DMS153 treated with DMSO at 0.1 percent for 48 hours (cell line): ENCODE data around the gene HTT-AS.

Experiments used
- DNase-seq: peaks from one replicate; lab custom pipeline; 2025; ENCODE audit not compliant: unreplicated experiment; lab: John Stamatoyannopoulos, UW

HTT-AS gene

DNA sequence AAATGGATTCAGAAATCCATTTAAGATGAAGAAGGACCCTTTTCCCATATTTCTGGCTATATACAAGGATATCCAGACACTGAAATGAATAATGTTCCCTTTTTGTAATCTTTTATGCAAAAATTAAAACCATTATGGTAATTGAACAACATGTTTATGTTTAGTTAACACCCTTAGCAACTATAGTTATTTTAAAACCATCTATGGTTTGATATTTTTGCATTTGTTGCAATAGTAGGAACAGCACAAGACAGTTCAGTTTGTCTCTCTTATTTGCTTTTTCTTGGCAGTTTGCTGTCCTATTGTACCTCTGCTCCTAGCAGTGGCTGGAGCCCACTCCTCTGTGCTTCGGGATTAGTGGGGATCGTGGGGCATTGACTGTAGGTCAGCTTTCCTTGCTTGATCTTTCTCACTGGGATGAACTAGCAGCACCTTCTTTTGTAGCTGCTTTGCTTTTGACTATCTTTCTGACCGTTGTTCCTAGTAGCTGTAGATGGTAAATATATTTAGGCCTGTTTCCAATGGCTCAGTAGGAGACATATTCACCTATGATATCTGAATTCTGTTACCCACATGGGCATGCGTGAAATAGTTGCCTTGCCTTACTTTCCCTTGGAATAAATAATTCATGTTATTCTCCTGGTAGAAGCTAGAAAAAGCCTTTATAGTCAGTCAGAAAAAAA, 12.9 kb upstream of the HTT-AS start:
- DNase-seq: no peak

DNA sequence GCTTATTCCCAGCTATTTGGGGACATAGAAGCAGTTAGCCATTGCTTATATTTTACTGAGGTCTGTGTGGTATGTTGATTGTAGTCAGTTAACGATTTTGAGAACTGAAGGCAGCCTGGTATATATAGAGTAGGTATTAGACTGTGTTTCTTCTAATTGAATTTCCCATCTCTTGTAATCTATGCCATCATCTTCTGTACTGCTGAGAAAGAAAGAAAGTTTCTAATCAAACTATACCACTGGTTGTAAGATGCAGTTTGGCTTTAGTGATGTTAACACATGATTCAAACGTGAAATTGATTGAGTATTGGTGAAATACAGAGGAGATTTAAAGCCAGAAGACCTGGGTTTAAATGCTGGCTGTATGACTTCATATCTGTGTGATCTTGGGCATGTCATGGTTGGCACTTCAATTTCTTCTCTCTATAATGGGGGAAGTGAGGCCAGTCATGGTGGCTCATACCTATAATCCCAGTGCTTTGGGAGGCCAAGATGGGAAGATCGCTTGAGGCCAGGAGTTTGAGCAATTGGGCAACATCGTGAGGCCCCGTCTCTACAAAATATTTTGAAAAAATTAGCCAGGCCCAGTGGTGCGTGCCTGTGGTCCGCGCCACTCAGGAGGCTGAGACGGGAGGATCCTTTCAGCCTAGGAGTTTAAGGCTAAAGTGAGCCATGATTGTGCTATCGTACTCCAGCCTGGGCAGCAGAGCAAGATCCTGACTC, 11.8 kb upstream of the HTT-AS start:
- no peak for DNase-seq

DNA sequence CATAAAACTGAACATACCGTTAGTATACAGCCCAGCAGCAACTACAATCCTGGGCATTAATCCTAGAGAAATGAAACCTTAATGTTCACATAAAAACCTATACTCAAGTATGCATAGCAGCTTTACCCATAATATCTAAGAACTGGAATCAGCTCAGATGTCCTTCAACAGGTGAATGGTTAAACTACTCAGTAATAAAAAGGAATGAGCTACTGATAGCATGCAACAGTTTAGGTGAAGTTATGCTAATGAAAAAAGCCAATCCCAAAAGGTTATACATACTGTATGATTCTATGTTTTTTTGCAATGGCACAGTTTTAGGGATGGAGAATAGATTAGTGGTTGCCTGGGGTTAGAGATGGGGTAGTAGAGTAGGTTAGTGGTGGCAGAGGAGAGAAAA, 9.4 kb upstream of the HTT-AS start:
- DNase-seq: no peak

DNA sequence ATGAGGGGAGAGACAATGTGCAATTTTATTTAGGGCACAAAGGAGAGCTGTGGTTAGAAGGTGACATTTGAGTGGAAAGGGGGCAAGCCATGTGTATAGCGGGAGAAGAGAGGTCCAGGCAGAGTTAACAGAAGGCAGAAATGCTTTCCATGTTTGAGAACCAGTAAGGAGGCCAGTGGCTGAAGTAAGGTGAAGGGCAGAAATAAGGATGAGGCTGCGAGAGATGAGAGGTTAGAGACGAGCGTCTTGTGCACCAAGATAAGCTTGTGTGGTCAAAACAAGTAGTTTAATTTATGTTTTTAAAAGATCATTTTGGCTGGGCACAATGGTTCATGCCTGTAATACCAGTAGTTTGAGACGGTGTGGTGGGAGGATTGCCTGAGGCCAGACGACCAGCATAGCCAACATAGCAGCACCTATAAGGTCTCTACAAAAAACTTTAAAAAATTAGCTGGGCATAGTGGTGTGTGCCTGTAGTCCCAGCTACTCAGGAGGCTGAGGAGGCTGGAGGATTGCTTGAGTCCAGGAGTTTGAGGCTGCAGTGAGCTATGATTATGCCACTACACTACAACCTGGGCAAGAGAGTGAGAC, 8.7 kb upstream of the HTT-AS start:
- no peak for DNase-seq

DNA sequence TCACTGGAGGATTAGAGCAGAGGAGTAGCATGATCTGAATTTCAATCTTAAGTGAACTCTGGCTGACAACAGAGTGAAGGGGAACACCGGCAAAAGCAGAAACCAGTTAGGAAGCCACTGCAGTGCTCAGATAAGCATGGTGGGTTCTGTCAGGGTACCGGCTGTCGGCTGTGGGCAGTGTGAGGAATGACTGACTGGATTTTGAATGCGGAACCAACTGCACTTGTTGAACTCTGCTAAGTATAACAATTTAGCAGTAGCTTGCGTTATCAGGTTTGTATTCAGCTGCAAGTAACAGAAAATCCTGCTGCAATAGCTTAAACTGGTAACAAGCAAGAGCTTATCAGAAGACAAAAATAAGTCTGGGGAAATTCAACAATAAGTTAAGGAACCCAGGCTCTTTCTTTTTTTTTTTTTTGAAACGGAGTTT, 5.4 kb upstream of the HTT-AS start:
- no peak for DNase-seq

DNA sequence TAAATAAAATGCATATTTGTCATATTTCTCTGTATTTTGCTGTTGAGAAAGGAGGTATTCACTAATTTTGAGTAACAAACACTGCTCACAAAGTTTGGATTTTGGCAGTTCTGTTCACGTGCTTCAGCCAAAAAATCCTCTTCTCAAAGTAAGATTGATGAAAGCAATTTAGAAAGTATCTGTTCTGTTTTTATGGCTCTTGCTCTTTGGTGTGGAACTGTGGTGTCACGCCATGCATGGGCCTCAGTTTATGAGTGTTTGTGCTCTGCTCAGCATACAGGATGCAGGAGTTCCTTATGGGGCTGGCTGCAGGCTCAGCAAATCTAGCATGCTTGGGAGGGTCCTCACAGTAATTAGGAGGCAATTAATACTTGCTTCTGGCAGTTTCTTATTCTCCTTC, 3.5 kb upstream of the HTT-AS start:
- DNase-seq: no peak

DNA sequence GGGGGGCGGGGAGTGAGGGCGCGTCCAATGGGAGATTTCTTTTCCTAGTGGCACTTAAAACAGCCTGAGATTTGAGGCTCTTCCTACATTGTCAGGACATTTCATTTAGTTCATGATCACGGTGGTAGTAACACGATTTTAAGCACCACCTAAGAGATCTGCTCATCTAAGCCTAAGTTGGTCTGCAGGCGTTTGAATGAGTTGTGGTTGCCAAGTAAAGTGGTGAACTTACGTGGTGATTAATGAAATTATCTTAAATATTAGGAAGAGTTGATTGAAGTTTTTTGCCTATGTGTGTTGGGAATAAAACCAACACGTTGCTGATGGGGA, 1.3 kb upstream of the HTT-AS start:
- DNase-seq: no peak

DNA sequence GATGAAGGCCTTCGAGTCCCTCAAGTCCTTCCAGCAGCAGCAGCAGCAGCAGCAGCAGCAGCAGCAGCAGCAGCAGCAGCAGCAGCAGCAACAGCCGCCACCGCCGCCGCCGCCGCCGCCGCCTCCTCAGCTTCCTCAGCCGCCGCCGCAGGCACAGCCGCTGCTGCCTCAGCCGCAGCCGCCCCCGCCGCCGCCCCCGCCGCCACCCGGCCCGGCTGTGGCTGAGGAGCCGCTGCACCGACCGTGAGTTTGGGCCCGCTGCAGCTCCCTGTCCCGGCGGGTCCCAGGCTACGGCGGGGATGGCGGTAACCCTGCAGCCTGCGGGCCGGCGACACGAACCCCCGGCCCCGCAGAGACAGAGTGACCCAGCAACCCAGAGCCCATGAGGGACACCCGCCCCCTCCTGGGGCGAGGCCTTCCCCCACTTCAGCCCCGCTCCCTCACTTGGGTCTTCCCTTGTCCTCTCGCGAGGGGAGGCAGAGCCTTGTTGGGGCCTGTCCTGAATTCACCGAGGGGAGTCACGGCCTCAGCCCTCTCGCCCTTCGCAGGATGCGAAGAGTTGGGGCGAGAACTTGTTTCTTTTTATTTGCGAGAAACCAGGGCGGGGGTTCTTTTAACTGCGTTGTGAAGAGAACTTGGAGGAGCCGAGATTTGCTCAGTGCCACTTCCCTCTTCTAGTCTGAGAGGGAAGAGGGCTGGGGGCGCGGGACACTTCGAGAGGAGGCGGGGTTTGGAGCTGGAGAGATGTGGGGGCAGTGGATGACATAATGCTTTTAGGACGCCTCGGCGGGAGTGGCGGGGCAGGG, 711 bp upstream of the HTT-AS start:
- no peak for DNase-seq

DNA sequence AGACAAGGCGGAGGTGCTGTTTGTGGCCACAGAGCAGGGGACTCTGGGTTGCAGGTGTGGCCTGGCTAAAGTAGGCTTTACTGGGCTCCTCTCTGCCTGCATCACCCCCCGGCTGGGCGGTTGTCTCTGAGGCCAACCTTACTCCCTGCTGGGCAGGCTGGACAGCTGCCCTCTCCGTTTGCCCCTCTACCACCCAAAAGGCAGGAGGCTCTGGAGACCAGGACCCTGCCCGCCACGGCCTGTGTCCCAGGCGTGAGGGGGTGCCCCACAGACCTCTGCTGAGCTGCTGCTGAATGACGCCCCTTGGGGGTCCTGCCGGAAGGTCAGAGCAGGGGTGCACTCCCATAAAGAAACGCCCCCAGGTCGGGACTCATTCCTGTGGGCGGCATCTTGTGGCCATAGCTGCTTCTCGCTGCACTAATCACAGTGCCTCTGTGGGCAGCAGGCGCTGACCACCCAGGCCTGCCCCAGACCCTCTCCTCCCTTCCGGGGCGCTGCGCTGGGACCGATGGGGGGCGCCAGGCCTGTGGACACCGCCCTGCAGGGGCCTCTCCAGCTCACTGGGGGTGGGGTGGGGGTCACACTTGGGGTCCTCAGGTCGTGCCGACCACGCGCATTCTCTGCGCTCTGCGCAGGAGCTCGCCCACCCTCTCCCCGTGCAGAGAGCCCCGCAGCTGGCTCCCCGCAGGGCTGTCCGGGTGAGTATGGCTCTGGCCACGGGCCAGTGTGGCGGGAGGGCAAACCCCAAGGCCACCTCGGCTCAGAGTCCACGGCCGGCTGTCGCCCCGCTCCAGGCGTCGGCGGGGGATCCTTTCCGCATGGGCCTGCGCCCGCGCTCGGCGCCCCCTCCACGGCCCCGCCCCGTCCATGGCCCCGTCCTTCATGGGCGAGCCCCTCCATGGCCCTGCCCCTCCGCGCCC, 920 bp downstream of the HTT-AS start:
- DNase-seq: no peak

DNA sequence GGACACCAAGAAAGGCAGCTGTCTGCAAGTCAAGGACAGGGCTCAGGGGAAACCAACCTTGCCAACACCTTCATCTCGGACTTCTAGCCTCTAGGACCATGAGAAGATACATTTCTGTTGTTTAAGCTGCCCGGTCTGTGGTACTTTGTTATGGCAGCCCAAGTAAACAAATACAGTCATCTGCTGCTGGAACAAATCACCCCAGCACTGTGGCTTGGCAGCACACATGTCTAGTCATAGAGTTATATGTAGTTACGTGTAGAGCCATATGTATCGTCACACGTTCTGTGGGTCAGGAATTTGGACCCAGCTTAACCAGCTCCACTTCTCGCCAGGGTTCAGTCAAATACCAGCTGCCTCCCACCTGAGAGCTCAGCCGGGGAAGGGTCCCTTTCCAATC, 2.5 kb downstream of the HTT-AS start:
- DNase-seq: no peak

DNA sequence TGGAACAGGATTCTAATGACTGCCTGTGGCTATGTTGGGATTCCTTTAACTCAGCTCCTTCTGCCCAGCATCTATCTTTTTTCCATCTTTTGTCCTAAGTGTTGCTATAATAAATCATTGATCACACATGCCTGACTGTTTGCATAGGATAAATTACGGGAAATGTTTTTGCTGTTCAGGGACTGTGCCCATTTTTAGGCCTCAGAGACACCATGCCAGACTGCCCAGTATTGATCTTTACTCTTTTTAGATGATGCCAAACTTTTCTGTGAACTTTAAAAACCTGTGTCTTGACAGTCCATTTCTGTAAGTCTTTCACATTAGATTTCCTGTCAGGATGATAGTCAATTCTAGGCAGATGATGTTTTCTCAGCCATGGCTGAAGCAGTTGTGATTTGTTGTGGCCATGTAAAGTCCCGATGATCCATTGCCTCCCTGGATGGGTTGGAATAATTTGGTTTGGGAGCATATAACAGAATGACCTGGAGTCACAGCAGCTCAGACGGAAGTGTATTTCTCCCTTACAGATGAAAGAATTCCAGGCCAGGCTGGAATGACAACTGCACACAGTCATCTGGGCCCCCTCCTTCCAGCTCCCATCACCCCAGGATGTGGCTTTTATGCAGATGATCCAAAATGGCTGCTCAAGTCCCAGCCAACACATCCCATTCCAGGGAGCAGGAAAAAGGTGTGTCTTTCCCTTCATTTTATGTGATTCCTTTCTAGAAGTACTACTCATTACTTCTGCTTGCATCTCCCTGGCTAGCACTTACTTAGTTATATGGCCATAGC, 3.4 kb downstream of the HTT-AS start:
- no peak for DNase-seq

DNA sequence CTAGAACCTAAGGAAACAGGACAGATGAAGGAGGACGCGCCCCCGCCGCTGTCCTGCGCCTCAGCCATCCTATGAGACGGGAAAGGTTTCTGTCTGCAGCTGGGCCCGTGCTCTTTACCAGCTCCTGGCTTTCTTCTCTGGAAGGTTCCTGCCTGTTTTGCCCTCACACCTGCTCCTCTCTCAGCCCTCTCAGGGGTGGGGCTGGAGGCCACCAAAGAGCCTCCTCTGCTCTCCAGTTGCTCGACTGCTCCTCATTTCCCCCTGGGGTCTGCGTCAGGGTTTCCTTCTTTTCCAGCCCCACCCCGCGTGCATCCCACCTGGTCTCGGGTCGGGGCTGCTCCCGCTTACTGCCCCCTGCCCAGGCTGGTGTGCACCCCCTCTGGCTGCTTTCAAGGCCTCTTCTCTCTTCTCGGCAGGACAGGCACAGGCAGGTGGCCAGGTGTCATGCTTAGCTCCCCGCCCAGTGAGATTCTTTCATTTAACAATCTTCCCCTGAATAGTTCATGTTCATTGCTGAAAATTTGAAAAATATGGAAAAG, 4.6 kb downstream of the HTT-AS start:
- no peak for DNase-seq

DNA sequence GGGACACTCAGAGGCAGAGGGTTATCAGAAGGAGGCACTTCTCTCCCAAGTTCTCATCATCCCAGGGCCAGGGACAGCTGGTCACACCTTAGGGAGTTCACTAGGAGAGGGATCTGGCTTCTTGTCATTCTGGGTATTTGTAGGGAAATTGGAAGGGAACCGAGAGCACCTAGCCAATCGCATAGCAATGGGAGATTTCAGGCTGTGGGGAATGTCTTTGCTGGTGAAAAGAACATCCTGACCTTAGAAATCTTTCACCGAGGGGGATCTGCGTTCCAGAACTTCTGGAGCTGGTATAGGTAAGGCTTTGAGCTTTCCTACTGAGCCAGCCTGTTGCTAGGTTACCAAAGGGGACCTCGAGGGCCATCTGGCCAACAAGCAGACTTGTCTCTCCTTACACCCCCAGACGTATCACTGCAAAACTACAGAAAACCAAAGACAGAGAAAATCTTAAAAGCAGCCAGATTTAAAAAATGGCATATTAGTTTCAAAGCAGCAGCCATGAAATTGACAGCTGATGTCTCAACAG, 6.8 kb downstream of the HTT-AS start:
- DNase-seq: no peak

DNA sequence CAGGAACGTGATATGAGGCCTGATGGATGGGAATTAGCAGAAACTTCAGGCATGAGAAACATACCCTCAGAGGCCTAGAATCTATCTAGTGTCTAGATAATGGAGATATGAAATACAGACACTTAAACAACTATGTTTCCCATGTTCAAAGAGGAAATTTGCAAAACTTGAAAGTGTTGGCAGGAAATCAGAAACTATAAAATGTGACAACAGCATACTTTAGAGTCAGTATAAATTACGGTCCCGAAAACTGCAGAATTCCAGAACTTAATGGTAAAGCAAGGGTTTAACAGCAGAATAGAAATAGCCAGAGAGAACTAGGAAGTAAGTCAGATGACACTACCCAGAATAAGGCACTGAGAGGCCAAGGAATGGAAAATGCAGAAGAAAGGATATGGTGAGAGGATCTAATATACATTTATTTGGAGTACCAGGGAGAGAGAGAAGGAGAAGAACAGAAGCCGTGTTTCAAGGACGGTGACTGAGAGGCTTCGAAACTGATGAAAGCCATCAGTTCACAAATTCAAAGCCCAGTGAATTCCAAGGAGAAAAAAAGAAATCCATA, 7.4 kb downstream of the HTT-AS start:
- DNase-seq: no peak

DNA sequence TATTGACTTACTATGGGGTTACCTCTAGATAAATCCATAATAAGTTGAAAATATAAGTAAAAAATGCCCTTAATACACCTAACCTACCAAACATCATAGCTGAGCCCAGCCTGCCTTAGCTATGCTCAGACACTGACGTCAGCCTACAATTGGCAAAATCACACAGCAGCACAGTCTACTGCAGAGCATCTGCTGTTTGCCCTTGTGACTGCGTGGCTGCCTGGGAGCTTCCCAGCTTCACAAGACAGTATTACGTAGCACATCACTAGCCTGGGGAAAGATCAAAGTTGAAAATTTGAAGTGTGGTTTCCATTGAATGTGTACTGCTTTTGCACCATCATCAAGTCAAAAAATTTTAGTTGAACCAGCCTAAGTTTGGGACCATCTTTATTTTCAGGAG, 8.8 kb downstream of the HTT-AS start:
- DNase-seq: no peak

DNA sequence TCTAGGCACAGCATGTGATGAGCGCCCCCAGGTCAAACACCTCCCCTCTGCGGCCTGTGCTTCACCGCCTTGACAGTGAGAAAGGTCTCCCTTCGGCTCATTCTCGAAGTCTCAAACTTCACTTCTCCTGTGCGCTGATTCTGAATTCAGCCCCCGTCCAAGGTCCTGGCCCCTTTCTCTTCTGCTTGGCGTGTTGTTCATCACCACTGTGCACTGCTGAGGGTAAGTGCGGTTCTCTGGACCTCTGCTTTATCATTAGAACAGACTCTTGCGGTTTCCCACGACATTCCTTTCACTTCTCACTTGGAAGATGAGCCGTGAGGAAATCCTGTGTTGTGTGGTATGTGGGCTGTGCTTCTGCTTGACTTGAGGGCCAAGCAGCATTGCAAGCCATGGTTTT, 11.9 kb downstream of the HTT-AS start:
- no peak for DNase-seq

DNA sequence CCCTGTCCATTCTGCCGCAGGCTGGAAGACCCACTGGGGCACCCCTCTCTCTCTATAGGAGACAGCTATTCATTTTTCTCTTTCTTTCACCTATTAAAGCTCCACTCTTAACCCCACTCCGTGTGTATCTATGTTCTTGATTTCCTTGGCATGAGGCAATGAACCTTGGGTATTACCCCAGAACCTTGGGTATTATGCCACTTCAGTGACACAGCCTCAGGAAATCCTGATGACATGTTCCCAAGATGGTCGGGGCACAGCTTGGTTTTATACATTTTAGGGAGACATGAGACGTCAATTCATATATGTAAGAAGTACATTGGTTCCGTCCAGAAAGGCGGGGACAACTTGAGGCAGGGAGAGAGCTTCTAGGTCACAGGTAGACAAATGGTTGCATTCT, 13.4 kb downstream of the HTT-AS start:
- DNase-seq: no peak

DNA sequence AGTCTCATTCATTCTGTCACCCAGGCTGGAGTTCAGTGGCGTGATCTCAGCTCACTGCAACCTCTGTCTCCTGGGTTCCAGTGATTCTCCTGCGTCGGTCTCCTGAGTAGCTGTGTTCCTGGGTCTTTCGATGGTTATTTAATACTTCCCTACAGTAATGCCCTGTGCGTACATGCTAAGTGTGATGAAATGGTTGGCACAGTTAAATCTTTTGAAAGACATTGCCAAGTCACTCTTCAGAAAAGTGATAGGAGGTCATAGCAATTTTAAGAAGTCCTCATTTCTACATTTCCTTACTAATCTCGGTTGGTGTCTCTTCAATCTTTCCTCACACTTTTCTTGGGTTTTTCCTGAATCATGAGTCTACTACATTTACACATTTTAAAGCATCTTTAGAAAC, 14.4 kb downstream of the HTT-AS start:
- no peak for DNase-seq

DNA sequence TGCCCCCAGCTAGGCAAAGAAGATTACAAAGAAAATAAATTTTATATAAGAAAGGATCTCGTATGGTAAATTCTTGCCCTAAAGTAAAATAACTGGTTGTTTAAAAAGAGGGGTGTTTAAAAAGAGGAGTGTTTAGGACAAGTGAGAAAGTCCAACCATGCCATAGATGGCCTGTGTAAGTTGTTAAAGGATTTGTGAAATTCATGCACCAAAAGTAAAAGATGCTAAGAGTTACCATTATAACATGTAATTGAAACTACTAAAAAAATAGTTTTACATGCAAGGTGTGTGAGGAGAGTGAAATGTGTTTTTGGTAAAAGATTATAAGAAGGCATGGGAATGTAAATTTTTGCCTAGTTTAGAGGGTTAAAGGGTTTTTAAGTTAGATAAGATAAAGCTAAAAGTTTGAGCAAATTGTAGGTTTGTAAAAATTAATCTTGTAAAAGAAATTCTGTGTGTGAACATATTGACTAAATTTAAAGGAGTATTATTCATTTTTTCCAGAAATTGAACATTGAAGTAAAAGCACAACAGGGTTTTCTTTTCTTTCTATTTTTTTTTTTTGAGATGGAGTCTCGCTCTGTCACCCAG, 20.1 kb downstream of the HTT-AS start:
- DNase-seq: no peak
